ENCODE measurements around the gene IL1RAP.

- TF ChIP-seq CTCF (IDR thresholded peaks at IDR 0.05) (no peak), POLR2A (IDR thresholded peaks at IDR 0.05) (no peak)
Observed at GRCh38 chr3:190577225-190577624, 63.3 kb downstream of the IL1RAP start.

Measured in thyroid gland (tissue), 4 donors.